ENCODE data around the gene SMG6. TPM values are rescaled to one million over a fixed set of nuclear protein-coding genes. Genes with fewer than 3 reads are reported as not detected.

Gene SMG6
- total RNA-seq, 1 donor from 2014 or later = 47.7 TPM

GRCh38 chr17:2250140-2251095, 53.2 kb downstream of the SMG6 start:
- peaks cover 5% of the 10 kb centered on the region for H3K9me3 Mint-ChIP-seq (ENCODE audit: low read depth)
- H3K27me3 Mint-ChIP-seq = no peaks in the 10 kb centered on the region
- no peak overlapping the region for H3K4me3 Mint-ChIP-seq (ENCODE audit: low read depth)
- no peak for TF ChIP-seq CTCF (IDR thresholded peaks at IDR 0.05; ENCODE audit: unreplicated experiment)
- no peak for DNase-seq (ENCODE audit: low spot score, unreplicated experiment)
- H3K36me3 Mint-ChIP-seq (ENCODE audit: insufficient read depth) = peaks cover 22% of the 10 kb centered on the region
- H3K27ac Mint-ChIP-seq = no peak overlapping the region
- no peaks in the 10 kb centered on the region for H3K4me1 Mint-ChIP-seq (ENCODE audit: low read depth)

- peaks cover 24% of the 10 kb centered on the region for H3K36me3 Mint-ChIP-seq (ENCODE audit: insufficient read depth)
- H3K4me1 Mint-ChIP-seq (ENCODE audit: low read depth) = no peaks in the 10 kb centered on the region
- no peak overlapping the region for H3K4me3 Mint-ChIP-seq (ENCODE audit: low read depth)
- no peak overlapping the region for H3K27ac Mint-ChIP-seq
- DNase-seq (ENCODE audit: low spot score, unreplicated experiment) = no peak
- no peak for TF ChIP-seq CTCF (IDR thresholded peaks at IDR 0.05; ENCODE audit: unreplicated experiment)
- H3K27me3 Mint-ChIP-seq = no peaks in the 10 kb centered on the region
- no peaks in the 10 kb centered on the region for H3K9me3 Mint-ChIP-seq (ENCODE audit: low read depth)
These were observed 56.6 kb downstream of the SMG6 start for GRCh38 chr17:2247005-2247404.

GRCh38 chr17:2244545-2245525, 58.8 kb downstream of the SMG6 start:
- peaks cover 25% of the 10 kb centered on the region for H3K36me3 Mint-ChIP-seq (ENCODE audit: insufficient read depth)
- H3K27ac Mint-ChIP-seq = no peak overlapping the region
- no peaks in the 10 kb centered on the region for H3K27me3 Mint-ChIP-seq
- peak; percentile 91 for TF ChIP-seq CTCF (IDR thresholded peaks at IDR 0.05; ENCODE audit: unreplicated experiment)
- H3K4me1 Mint-ChIP-seq (ENCODE audit: low read depth) = no peaks in the 10 kb centered on the region
- peak; percentile 63 for DNase-seq (ENCODE audit: low spot score, unreplicated experiment)
- H3K9me3 Mint-ChIP-seq (ENCODE audit: low read depth) = no peaks in the 10 kb centered on the region
- H3K4me3 Mint-ChIP-seq (ENCODE audit: low read depth) = no peak overlapping the region

- DNase-seq (ENCODE audit: low spot score, unreplicated experiment) = no peak
- H3K9me3 Mint-ChIP-seq (ENCODE audit: low read depth) = no peaks in the 10 kb centered on the region
- no peaks in the 10 kb centered on the region for H3K27me3 Mint-ChIP-seq
- no peaks in the 10 kb centered on the region for H3K4me1 Mint-ChIP-seq (ENCODE audit: low read depth)
- no peak overlapping the region for H3K27ac Mint-ChIP-seq
- no peak overlapping the region for H3K4me3 Mint-ChIP-seq (ENCODE audit: low read depth)
- no peak for TF ChIP-seq CTCF (IDR thresholded peaks at IDR 0.05; ENCODE audit: unreplicated experiment)
- H3K36me3 Mint-ChIP-seq (ENCODE audit: insufficient read depth) = peaks cover 18% of the 10 kb centered on the region
These were observed 59.6 kb downstream of the SMG6 start for GRCh38 chr17:2243953-2244352.

- H3K27ac Mint-ChIP-seq = no peak overlapping the region
- H3K4me1 Mint-ChIP-seq (ENCODE audit: low read depth) = no peaks in the 10 kb centered on the region
- no peaks in the 10 kb centered on the region for H3K9me3 Mint-ChIP-seq (ENCODE audit: low read depth)
- H3K27me3 Mint-ChIP-seq = no peaks in the 10 kb centered on the region
- H3K4me3 Mint-ChIP-seq (ENCODE audit: low read depth) = no peak overlapping the region
- peaks cover 16% of the 10 kb centered on the region for H3K36me3 Mint-ChIP-seq (ENCODE audit: insufficient read depth)
- no peak for TF ChIP-seq CTCF (IDR thresholded peaks at IDR 0.05; ENCODE audit: unreplicated experiment)
- no peak for DNase-seq (ENCODE audit: low spot score, unreplicated experiment)
These were observed 61.8 kb downstream of the SMG6 start for GRCh38 chr17:2241823-2242222.
